SK-MEL-5 (cell line): ENCODE measurements around the gene MED27. TPM values are rescaled to one million over a fixed set of nuclear protein-coding genes. Genes with fewer than 3 reads are reported as not detected.

Experiments
- DNase-seq: peaks from one replicate; pipeline ENCODE4 v3.0.0-alpha.2; 2016; ENCODE audit warnings: low read depth, low spot score
- in situ Hi-C: cut with HindIII; loops from 2 replicates; pipeline ENCODE4 v1.10.0; 2016; ENCODE audit warnings: low sequenced_read_pairs, high pct_unique_total_duplicates, low pct_unique_long_range_greater_than_20kb
- total RNA-seq: library from RNA; depleted of rRNA; stranded (reverse); fragments of >200 nt; shearing (Covaris generic); gene quantifications from 2 replicates; pipeline ENCODE4 v1.2.3, GENCODE V29; 2014

MED27 gene
- total RNA-seq, 1 experiment from 2014 or later = 25.4 TPM

- in situ Hi-C loops = no loop called here
- DNase-seq = no peak
Observed at GRCh38 chr9:131848570-131849160, 231.0 kb downstream of the MED27 start.

GRCh38 chr9:131847665-131848354 lies 231.9 kb downstream of the MED27 start:
- no peak for DNase-seq
- in situ Hi-C loops = no loop called here

- DNase-seq = no peak
- in situ Hi-C loops = no loop called here
Observed at GRCh38 chr9:131845305-131846298, 234.1 kb downstream of the MED27 start.

- in situ Hi-C loops = no loop called here
- no peak for DNase-seq
Observed at GRCh38 chr9:131844745-131845118, 234.9 kb downstream of the MED27 start.

GRCh38 chr9:131843989-131844744 lies 235.5 kb downstream of the MED27 start:
- in situ Hi-C loops = no loop called here
- DNase-seq = no peak

GRCh38 chr9:131841765-131842318 lies 237.8 kb downstream of the MED27 start:
- in situ Hi-C loops = no loop called here
- no peak for DNase-seq

GRCh38 chr9:131840751-131841702 lies 238.6 kb downstream of the MED27 start:
- in situ Hi-C loops = no loop called here
- DNase-seq = no peak

GRCh38 chr9:131840220-131840619 lies 239.4 kb downstream of the MED27 start:
- DNase-seq = no peak
- in situ Hi-C loops = no loop called here

- in situ Hi-C loops = no loop called here
- DNase-seq = no peak
Observed at GRCh38 chr9:131839281-131840084, 240.2 kb downstream of the MED27 start.

- no peak for DNase-seq
- in situ Hi-C loops = no loop called here
Observed at GRCh38 chr9:131838530-131839280, 241.0 kb downstream of the MED27 start.

GRCh38 chr9:131837836-131838235 lies 241.8 kb downstream of the MED27 start:
- DNase-seq = no peak
- in situ Hi-C loops = no loop called here

GRCh38 chr9:131837316-131837715 lies 242.4 kb downstream of the MED27 start:
- in situ Hi-C loops = no loop called here
- peak; percentile 21 for DNase-seq

- DNase-seq = no peak
- in situ Hi-C loops = no loop called here
Observed at GRCh38 chr9:131836607-131837315, 242.9 kb downstream of the MED27 start.

GRCh38 chr9:131836021-131836420 lies 243.6 kb downstream of the MED27 start:
- in situ Hi-C loops = no loop called here
- DNase-seq = no peak
